Neural progenitor cell (in vitro differentiated cells): ENCODE results near the gene THNSL1. TPM values are rescaled to one million over a fixed set of nuclear protein-coding genes. Genes with fewer than 3 reads are reported as not detected.

Experiments
- DNase-seq: peaks from one replicate; pipeline ENCODE4 v3.0.0-alpha.2; 2016; ENCODE audit warnings: low spot score
- H2AFZ ChIP-seq: fragments of 200-600 bp; sonication (generic); replicated peaks from 2 replicates; pipeline ENCODE4 v1.6.1; 2016; ENCODE audit warnings: antibody characterized with exemption
- H3F3A ChIP-seq: fragments of 200-600 bp; sonication (generic); 2 replicates; pipeline ENCODE4 v1.6.1; 2016; ENCODE audit warnings: antibody characterized with exemption, low read depth
- H3K27ac ChIP-seq: fragments of 200-600 bp; sonication (generic); 2 replicates; pipeline ENCODE4 v1.5.1; 2016; ENCODE audit warnings: mild to moderate bottlenecking
- H3K27me3 ChIP-seq: fragments of 200-600 bp; sonication (generic); 2 replicates; pipeline ENCODE4 v1.6.1; 2016; ENCODE audit warnings: mild to moderate bottlenecking, moderate library complexity
- H3K36me3 ChIP-seq: fragments of 200-600 bp; sonication (generic); 2 replicates; pipeline ENCODE4 v1.5.1; 2016
- H3K4me1 ChIP-seq: fragments of 200-600 bp; sonication (generic); 2 replicates; pipeline ENCODE4 v1.6.1; 2016; ENCODE audit warnings: mixed run types
- H3K4me2 ChIP-seq: fragments of 200-600 bp; sonication (generic); 2 replicates; pipeline ENCODE4 v1.6.1; 2016
- H3K4me3 ChIP-seq: fragments of 200-600 bp; sonication (generic); 2 replicates; pipeline ENCODE4 v1.5.1; 2016
- H3K79me2 ChIP-seq: fragments of 200-600 bp; sonication (generic); 2 replicates; pipeline ENCODE4 v1.6.1; 2016; ENCODE audit warnings: low read depth
- H3K9ac ChIP-seq: fragments of 200-600 bp; sonication (generic); 2 replicates; pipeline ENCODE4 v1.6.1; 2016
- H3K9me3 ChIP-seq: fragments of 200-600 bp; sonication (generic); 2 replicates; pipeline ENCODE4 v1.5.1; 2016; ENCODE audit warnings: low read depth
- H4K20me1 ChIP-seq: fragments of 200-600 bp; sonication (generic); 2 replicates; pipeline ENCODE4 v1.6.1; 2016; ENCODE audit warnings: low read depth
- H3K27ac Mint-ChIP-seq: 3 replicates; pipeline ENCODE4 v1.8.0; 2021; ENCODE audit warnings: mixed read lengths
- H3K27me3 Mint-ChIP-seq: 2 replicates; pipeline ENCODE4 v1.8.0; 2022; ENCODE audit warnings: low read depth, mild to moderate bottlenecking, inconsistent platforms, moderate library complexity, mixed read lengths; ENCODE audit not compliant: insufficient read depth
- H3K36me3 Mint-ChIP-seq: 3 replicates; pipeline ENCODE4 v1.8.0; 2021; ENCODE audit warnings: mixed read lengths
- H3K4me1 Mint-ChIP-seq: 3 replicates; pipeline ENCODE4 v1.8.0; 2021; ENCODE audit warnings: mixed read lengths
- H3K4me3 Mint-ChIP-seq: 3 replicates; pipeline ENCODE4 v1.8.0; 2021; ENCODE audit warnings: mild to moderate bottlenecking, moderate library complexity, mixed read lengths
- H3K9me3 Mint-ChIP-seq: 3 replicates; pipeline ENCODE4 v1.8.0; 2020; ENCODE audit warnings: mixed read lengths
- CTCF ChIP-seq: fragments of 200-600 bp; sonication (generic); IDR thresholded peaks from 2 replicates; pipeline ENCODE4 v1.5.1; 2017; ENCODE audit warnings: antibody characterized with exemption, mild to moderate bottlenecking
- EZH2 ChIP-seq: fragments of 200-600 bp; sonication (generic); IDR thresholded peaks from 2 replicates; pipeline ENCODE4 v1.6.1; 2017; ENCODE audit warnings: antibody characterized with exemption, mild to moderate bottlenecking, moderate library complexity
- EZH2phosphoT487 ChIP-seq: fragments of 200-600 bp; sonication (generic); IDR thresholded peaks from 2 replicates; pipeline ENCODE4 v1.6.1; 2017; ENCODE audit warnings: antibody characterized with exemption
- total RNA-seq: library from RNA; depleted of rRNA; stranded (reverse); fragments of >200 nt; gene quantifications from 2 replicates; pipeline ENCODE4 v1.2.3, GENCODE V29; 2015; ENCODE audit warnings: low replicate concordance

Gene THNSL1
- total RNA-seq, 1 donor from 2014 or later: 19.4 TPM

- no peaks in the 10 kb centered on the region for H4K20me1 ChIP-seq
- no peak overlapping the region for H3K4me2 ChIP-seq
- no peak overlapping the region for H2AFZ ChIP-seq
- H3K79me2 ChIP-seq: no peaks in the 10 kb centered on the region
- H3K4me1 ChIP-seq: no peaks in the 10 kb centered on the region
- Mint-ChIP-seq H3K27ac (peak overlapping the region; percentile 23), H3K36me3 (no peaks in the 10 kb centered on the region), H3K4me3 (no peak overlapping the region), H3K27me3 (peaks cover 5% of the 10 kb centered on the region), H3K4me1 (peaks cover 10% of the 10 kb centered on the region), H3K9me3 (no peaks in the 10 kb centered on the region)
- H3F3A ChIP-seq: no peaks in the 10 kb centered on the region
- no peak for TF ChIP-seq EZH2phosphoT487
- no peak for TF ChIP-seq EZH2
- no peak for TF ChIP-seq CTCF
- H3K36me3 ChIP-seq: no peaks in the 10 kb centered on the region
- no peak for DNase-seq
- no peaks in the 10 kb centered on the region for H3K9me3 ChIP-seq
- no peak overlapping the region for H3K27ac ChIP-seq
- no peak overlapping the region for H3K9ac ChIP-seq
- no peaks in the 10 kb centered on the region for H3K27me3 ChIP-seq
- no peak overlapping the region for H3K4me3 ChIP-seq
These were observed 43.6 kb downstream of the THNSL1 start for GRCh38 chr10:25059990-25060389.

- no peaks in the 10 kb centered on the region for H3K36me3 Mint-ChIP-seq
- peaks cover 5% of the 10 kb centered on the region for H3K27me3 Mint-ChIP-seq
- no peak overlapping the region for H3K27ac Mint-ChIP-seq
- no peaks in the 10 kb centered on the region for H4K20me1 ChIP-seq
- H3K4me1 Mint-ChIP-seq: peaks cover 10% of the 10 kb centered on the region
- no peak overlapping the region for H2AFZ ChIP-seq
- H3K9me3 Mint-ChIP-seq: no peaks in the 10 kb centered on the region
- no peak overlapping the region for H3K4me3 ChIP-seq
- H3K36me3 ChIP-seq: no peaks in the 10 kb centered on the region
- TF ChIP-seq EZH2phosphoT487 (no peak), CTCF (no peak), EZH2 (no peak)
- no peak overlapping the region for H3K27ac ChIP-seq
- no peaks in the 10 kb centered on the region for H3F3A ChIP-seq
- no peak overlapping the region for H3K4me2 ChIP-seq
- H3K9ac ChIP-seq: no peak overlapping the region
- no peaks in the 10 kb centered on the region for H3K9me3 ChIP-seq
- H3K4me3 Mint-ChIP-seq: no peak overlapping the region
- H3K4me1 ChIP-seq: no peaks in the 10 kb centered on the region
- DNase-seq: no peak
- no peaks in the 10 kb centered on the region for H3K27me3 ChIP-seq
- H3K79me2 ChIP-seq: no peaks in the 10 kb centered on the region
These were observed 44.7 kb downstream of the THNSL1 start for GRCh38 chr10:25061125-25061524.

GRCh38 chr10:25061711-25062449 lies 45.5 kb downstream of the THNSL1 start:
- Mint-ChIP-seq H3K9me3 (no peaks in the 10 kb centered on the region), H3K27me3 (peaks cover 7% of the 10 kb centered on the region), H3K4me3 (no peak overlapping the region), H3K36me3 (no peaks in the 10 kb centered on the region), H3K27ac (no peak overlapping the region), H3K4me1 (peaks cover 10% of the 10 kb centered on the region)
- no peaks in the 10 kb centered on the region for H3K36me3 ChIP-seq
- DNase-seq: no peak
- H3K4me2 ChIP-seq: no peak overlapping the region
- H3K27ac ChIP-seq: no peak overlapping the region
- H3K79me2 ChIP-seq: no peaks in the 10 kb centered on the region
- H3K4me3 ChIP-seq: no peak overlapping the region
- no peaks in the 10 kb centered on the region for H3F3A ChIP-seq
- H2AFZ ChIP-seq: no peak overlapping the region
- no peaks in the 10 kb centered on the region for H3K27me3 ChIP-seq
- H3K9ac ChIP-seq: no peak overlapping the region
- H3K4me1 ChIP-seq: no peaks in the 10 kb centered on the region
- H4K20me1 ChIP-seq: no peaks in the 10 kb centered on the region
- H3K9me3 ChIP-seq: no peaks in the 10 kb centered on the region
- TF ChIP-seq CTCF (no peak), EZH2 (no peak), EZH2phosphoT487 (no peak)
